NCI-H1930 (cell line): ENCODE measurements around the gene GAD1.

Experiments used
- DNase-seq, 2 experiments: peaks; one replicate each; lab custom pipeline; 2025; lab: John Stamatoyannopoulos, UW

Gene GAD1

GRCh38 chr2:170816504-170817092 is at the start of gene GAD1:
GAD1 (plus strand) TSS chr2:170816887; CDS start chr2:170818592, 1,705 bp downstream.
- DNase-seq: peak; percentile 60 to 67

DNA sequence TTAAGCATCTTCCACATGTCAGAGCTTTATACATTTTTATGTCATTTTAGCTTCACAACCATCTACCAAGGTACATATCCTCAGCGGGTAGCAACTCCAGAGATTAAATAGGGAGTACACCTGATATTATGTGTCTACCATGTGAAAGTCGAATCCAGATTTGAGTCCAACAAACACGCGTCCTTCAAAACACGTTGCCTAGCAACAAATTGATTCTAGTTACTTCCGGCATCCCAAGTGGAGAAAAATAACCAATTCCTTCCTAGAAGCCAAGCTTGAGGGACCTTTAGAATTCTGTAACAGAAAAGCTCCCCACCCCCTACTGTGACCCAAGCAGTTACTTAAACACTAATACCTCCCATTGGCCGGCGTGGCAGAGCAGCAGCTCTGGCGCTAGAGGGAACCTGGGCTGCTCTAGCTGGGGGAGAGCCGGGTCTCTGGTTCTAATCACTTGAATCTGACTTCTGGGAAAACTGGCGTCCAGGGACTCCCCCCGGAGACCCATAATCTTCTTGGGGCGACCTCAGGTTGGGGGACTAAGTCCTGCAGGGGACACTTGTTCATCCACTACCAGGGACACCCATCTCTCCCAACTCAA is 46.6 kb upstream of the GAD1 start, which contains the start of gene ERICH2:
Gene ERICH2 (plus strand): TSS at position 371 of the 598 bp plus-strand sequence. CDS start 304 bp downstream, outside the sequence.
- peak in 1 of 2 experiments; percentile 45 for DNase-seq

DNA sequence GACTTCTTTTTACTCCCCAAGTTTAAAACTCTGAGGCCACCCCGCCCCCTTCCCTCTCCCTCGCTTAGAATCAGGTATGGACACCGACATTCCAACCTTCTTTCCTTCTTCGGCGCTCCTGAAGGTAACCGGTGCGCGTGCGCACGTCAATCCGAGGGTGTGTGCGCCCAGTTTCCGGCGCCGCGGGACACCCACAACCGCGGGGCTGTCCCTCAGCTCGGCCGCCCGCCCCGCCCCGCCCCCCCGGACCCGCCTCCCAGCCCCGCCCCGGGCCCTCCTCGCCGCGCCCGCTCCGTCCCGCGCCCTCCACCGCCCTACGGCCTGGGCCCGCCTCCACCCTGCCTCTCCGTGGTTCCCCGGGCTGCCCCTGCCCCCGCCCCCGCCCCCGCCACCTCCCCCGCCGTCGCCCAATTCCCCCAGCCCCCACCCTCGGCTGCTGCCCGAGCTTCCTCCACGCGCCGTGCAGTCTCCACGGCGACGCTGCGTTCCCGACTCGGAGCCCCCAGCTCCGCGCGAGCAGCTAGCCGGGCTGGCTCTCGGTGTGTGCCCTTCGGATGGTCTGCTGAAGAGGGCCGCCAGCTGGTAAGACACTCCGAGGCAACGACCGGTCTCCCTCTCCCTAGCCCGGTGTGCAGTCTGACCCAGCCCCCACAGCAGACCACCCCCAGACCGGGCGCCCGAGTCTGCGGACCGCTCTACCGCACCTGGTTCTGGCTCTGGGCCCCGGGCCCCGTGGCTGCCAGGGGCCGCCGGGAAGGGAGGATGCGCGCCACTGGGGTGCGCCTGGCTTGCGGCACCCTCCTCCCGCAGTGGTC is 45.9 kb upstream of the GAD1 start:
- DNase-seq: peak; percentile 76 to 83

DNA sequence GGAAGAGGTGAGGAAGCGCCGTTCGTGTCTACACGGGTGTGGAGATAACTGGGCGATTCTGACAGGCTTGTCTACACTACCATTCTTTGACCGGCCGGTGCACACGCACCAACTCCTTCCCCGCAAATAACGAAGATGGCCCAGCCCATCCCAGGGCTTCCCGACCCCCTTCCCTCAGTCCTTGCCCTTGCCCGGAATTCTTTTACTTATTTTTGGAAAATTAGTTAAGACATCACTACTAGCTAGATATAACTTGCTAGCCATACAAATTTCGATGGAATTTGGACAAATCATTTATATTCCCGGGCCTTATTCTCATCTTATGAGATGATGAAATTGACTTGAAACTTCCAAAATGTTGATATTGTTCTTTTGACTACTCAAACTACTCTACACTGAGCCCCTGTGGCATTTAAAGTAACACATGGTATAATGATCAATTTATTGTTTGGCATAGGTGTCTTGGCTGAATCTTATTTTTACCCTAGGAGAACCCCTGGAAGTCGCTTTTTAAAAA is 45.2 kb upstream of the GAD1 start:
- no peak for DNase-seq

DNA sequence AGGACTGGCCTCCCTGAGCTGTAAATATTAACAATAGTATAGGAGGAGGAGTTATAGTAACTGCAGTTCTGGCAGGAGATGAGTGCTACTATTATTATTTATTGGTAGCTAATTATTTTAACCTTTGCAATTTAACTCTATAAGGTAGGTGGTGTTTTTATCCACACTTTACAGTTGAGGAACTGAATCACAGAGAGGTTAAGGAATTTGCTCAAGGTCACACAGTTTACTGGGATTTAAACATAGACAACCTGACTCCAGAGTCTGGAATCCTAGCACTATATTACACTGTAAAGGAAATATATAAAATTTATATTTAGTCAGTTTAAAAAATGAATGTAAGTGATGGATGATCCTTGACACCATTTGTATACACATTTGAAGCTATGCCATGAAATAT is 44.4 kb upstream of the GAD1 start:
- no peak for DNase-seq

DNA sequence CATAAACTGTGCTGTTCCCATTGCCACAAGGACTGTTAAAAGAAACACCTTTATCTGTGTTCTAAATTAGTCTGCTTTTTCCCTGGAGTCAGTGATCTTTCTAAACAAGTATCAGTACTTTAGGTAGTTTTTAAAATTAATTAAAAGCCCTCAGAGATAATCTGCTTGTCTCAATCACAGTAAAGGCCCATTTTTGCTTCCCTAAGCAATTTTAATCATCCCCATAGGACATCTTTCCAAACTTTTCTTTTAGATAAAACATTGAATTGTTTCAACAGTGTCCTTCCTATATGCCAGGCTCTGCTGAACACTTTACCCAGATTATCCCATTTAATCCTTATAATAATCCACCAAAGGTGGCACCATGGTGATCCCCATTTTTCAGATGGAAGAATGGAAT is 42.6 kb upstream of the GAD1 start:
- no peak for DNase-seq

DNA sequence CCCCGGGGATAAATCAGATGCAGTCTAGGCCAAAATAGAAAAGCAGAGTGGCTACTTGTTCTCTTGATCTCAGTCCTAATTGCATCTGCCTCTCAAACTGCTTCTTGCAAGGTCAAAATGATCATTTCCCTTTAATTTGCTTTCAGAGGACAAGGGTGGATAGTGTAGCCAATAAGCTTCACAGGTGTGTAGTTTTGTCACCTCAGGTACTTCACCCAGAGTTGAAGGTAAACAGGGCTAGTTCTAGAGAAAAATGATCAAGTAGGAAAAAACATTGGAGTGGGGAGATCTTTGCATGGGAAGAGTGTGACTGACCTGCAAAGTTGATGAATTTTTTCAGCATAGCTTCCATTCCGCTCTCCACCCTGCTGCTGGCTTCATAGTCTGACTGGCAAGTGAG is 37.8 kb upstream of the GAD1 start:
- no peak for DNase-seq

DNA sequence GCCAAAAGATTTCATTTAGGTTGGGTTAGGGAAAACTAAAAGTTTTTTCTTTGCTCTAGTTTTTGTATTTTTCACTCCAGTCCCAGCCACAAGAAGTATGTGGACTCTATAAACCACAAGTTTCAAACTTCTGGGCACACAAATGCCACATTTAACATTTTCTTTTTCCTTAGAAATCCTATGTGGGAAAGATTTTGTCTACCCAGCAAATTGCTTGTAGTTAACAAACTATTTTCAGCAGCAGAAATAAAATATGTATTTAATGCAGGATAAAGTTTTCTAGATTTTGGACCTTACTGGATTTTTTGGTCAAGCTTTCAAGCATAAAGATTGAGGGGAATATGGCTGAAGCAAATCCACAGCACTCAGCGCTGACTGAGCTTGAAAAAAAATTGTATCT is 37.4 kb upstream of the GAD1 start:
- no peak for DNase-seq

DNA sequence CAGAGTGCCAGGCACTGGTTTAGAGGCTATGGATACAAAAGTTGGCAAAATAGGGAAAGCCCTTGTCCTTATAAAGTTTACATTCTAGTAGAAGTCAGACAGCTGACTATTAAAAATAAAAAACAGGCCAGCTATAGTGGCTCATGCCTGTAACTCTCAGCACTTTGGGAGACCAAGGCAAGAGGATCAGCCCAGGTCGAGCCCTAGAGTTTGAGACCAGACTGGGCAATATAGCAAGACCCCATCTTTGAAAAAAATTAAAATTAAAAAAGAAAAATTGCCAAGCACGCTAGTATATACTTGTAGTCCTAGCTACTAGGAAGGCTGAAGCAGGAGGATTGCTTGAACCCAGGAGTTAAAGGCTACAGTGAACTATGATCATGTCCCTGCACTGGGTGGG is 34.0 kb upstream of the GAD1 start:
- no peak for DNase-seq

DNA sequence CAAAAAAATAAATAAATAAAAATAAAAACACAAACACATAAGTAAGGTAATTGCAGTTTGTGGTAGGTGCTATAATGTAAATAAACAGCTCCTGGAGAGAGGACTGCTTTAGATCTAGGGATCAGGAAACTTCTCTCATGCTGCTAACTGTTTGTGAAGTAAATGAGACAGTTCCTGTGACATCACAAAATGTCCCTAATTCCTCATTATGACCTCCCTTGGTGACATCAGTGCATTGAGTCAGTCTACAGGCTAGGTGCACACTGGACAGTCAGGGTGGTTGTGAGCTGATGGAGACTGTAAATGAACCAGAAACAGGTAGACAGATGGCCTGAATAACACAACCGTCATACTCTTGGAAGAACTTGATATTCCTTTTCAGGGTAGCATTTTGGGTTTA is 33.1 kb upstream of the GAD1 start:
- no peak for DNase-seq

GRCh38 chr2:170798996-170799395 is 17.7 kb upstream of the GAD1 start:
- no peak for DNase-seq

DNA sequence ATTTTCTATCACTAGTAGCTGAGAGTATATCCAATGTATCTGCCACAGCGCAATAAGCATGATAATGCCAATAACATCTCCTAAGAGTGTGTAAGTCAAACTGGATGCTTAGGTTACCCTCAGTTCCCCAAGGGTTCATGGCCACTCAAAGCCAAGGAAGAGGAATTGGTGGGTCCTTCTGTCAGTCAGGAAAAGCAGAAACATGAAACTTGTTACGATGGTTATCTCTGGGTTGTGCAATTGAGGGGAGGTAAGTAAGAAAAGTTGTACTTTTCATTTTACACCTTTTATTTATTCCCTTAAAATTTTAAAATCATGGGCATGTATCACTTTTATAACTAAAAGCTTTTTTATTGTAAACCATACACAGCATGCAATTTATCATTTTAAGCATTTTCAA is 10.1 kb upstream of the GAD1 start:
- no peak for DNase-seq

DNA sequence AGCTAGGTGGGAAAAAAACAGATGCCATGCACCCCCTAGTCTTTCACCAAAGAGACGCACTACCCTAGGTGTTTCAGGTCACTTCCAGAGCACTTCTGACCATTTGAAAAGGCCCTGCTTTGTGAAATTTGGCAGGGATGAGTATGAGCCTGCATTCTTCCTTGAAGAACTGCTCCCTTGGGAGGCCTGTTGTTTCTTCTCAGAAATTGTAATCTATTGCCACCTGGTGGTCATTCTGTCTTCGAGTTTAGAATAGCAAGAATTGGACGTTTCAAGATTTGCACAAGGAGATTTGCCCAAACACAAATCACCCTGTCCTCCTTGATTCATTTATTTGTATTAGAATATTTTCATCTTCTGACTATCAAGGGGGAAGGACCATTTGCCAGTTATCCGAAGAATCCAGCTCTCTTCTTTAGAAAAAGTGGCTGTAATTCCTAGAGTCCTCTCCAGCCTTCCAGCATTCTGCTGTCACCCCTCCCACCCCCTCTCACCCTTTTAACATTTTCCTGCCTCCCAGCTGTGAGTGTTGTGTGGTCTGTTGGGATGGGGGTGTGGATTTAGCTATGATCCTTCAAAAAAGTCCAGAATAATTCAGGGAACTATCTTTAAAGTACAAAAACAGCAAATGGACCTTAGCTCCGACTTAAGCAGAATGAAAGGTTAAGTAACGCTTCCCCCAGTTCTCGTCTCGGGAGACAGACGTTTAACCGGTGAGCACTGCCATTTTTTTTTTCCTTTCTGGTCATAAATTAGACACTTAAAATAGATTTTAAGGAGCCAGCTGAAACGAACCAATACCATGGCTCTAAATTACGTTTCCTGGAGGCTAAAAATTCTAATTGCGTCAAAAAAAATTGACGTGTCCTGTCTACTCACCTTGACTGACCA is 3.7 kb upstream of the GAD1 start:
- peak; percentile 77 to 89 for DNase-seq

GRCh38 chr2:170813611-170814532 is 2.8 kb upstream of the GAD1 start:
- peak; percentile 23 to 45 for DNase-seq

- peak; percentile 55 to 66 for DNase-seq
These were observed 2.0 kb upstream of the GAD1 start for GRCh38 chr2:170814533-170815230.

DNA sequence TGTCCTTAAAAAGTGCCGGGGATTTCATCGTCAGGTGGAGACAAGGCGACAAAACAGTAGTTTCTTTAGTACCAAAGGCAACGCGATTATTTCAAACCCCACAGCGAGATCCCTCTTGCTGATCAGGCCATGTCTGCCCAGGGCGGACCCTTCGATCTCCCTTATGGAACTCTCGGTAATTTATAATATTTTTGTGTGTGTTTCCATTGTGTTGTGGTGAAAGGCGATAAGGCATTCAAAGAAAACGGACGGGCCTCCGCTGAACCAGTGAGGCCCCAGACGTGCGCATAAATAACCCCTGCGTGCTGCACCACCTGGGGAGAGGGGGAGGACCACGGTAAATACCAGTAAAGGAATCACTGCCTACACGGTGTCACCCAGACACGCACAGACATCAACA is 1.4 kb upstream of the GAD1 start:
- DNase-seq: peak; percentile 66 to 68

DNA sequence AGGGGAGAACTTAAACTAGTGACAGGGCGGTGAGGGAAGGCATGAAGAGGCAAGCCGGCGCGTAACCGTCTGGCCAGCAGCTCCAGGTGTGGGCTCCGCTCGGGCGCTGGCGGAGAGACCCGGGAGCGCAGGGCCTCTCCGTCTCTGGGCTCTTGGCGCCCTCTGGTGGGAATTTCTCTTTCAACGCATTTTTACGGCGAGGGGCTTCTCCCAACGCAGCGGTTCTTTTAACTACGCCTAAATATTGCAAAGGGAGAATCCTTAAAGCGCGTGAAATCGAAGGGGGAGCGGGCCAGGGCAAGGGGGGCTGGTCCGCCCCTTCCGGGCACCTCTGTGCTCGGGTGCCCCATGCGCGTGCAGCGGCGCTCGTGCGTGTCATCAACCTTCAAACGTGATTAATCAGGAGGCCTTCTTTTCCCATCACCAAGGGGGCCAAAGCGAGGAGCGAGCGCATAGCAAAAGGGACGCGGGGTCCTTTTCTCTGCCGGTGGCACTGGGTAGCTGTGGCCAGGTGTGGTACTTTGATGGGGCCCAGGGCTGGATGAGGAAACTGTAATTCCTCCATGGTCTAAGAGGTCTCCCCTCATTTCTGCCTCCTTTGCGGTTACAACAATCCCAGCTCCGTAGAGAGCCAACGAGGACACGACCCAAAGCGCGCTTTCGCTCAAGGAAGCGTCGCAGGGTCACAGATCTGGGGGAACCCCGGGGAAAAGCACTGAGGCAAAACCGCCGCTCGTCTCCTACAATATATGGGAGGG is 762 bp upstream of the GAD1 start:
- DNase-seq: peak; percentile 84 to 88

DNA sequence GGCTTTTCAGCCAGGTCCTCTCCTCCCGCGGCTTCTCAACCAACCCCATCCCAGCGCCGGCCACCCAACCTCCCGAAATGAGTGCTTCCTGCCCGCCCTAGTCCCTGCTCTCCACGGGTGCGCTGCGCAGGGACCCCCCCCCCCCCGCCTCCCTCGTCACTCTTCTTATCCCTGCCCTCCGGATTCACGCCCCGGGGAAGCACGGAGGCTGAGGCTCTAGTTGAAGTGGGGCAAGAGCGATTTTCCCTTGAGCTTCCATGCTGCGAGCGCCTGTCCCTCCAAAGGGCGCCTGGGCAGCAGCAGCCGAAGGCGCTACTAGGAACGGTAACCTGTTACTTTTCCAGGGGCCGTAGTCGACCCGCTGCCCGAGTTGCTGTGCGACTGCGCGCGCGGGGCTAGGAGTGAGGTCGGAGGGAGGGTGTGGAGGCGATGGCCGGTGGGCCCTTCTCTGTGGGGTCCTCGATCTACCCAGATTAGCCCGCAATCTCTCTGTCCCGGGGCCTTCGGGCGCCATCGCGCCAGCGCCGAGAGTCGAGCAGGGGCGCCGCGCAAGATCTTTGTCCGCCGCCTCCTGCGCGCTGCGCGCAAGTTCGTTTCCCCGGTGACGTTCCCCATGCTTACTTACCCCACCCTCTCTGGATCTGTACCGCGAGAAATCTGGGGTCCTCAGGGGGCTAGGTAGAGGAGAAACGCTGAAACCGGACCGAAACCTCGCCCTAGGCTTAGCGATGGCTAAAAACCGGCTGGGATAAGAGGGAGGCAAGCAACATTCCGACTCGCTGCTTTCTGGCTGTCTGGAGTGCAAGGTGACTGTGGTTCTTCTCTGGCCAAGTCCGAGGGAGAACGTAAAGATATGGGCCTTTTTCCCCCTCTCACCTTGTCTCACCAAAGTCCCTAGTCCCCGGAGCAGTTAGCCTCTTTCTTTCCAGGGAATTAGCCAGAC is 677 bp downstream of the GAD1 start:
- DNase-seq: no peak
